T-helper 2 cell treated with Interferon-gamma antibody and Interleukin-4, amounts not matched to agents 5 μg/mL and 100 μg/mL, for 36 hours (primary cell): ENCODE measurements around the gene NFAT5.

Source experiments
- DNase-seq: peaks from one replicate; pipeline ENCODE4 v3.0.0; 2021; ENCODE audit warnings: low spot score
- H3K27ac Mint-ChIP-seq: one replicate; pipeline ENCODE4 v1.8.0; 2021; ENCODE audit warnings: mild to moderate bottlenecking, mixed read lengths
- H3K27me3 Mint-ChIP-seq: one replicate; pipeline ENCODE4 v1.8.0; 2021; ENCODE audit warnings: low read depth, mixed read lengths
- H3K36me3 Mint-ChIP-seq: one replicate; pipeline ENCODE4 v1.8.0; 2021; ENCODE audit warnings: low read depth, mixed read lengths
- H3K4me1 Mint-ChIP-seq: one replicate; pipeline ENCODE4 v1.8.0; 2021; ENCODE audit warnings: low read depth, mixed read lengths
- H3K4me3 Mint-ChIP-seq: one replicate; pipeline ENCODE4 v1.8.0; 2022; ENCODE audit warnings: mild to moderate bottlenecking, moderate library complexity, mixed read lengths
- H3K9me3 Mint-ChIP-seq: one replicate; pipeline ENCODE4 v1.8.0; 2021; ENCODE audit warnings: mixed read lengths

The NFAT5 gene

DNA sequence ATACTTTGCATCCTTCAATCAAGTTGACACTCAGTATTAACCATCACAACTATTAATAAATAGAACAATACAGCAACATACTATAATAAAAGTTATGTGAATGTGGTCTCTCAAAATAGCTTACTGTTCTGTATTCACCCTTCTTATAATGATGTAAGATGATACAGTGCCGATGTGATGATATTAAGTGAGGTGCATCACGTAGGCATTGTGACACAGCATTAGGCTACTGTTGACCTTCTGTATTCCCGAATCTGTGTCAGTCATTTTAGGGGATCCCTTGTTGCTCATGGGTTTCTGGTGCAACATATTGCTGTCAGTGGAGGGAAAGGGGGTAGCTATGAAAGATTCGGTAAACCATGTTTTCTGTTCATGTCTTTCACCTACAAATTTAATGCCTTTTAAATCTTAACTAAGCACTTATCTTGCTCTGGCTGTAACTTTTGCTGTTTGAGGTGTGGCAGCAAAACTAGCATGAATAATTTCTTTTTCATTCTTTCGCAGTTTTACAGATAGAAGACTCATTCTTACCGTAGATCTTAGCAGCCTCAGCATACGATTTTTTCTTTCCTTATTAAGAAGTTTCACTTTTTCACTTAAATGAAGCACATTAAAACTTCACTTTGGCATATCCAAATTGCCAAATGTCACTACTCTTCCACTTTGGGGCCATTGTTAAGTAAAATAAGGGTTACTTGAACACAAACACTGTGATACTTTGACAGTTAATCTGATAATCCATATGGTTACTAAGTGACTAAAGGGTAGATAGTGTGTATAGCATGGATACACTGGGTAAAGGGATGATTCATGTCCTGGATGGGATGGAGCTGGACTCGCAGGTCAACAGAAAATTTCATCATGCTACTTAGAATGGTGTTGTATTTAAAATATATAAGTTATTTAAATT lies 29.6 kb downstream of the NFAT5 start:
- peak overlapping the region; percentile 1 for H3K4me3 Mint-ChIP-seq
- H3K27ac Mint-ChIP-seq: no peak overlapping the region
- no peaks in the 10 kb centered on the region for H3K36me3 Mint-ChIP-seq
- H3K9me3 Mint-ChIP-seq: no peaks in the 10 kb centered on the region
- no peaks in the 10 kb centered on the region for H3K27me3 Mint-ChIP-seq
- H3K4me1 Mint-ChIP-seq: peaks cover 21% of the 10 kb centered on the region
- no peak for DNase-seq

DNA sequence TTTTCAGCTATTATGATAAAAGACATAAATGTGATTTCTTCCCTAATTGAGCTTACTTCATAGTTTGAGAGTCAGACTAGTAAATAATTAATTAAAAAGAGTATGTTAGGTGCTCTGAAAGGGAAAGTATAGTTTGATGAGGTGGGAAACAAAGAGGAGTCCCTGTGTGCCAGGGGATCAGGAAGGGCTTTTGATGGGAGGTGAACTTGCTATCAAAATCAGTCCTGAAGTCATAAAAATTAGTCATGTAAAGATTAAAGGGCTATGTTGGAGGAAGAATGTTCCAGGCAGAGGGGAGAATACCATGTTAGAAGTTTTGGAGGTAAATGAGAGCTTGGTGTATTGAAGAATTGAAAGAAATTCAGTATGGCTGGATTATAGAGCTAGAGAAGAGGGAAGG lies 31.0 kb downstream of the NFAT5 start:
- Mint-ChIP-seq H3K27me3 (no peaks in the 10 kb centered on the region), H3K36me3 (no peaks in the 10 kb centered on the region), H3K9me3 (no peaks in the 10 kb centered on the region), H3K27ac (no peak overlapping the region), H3K4me3 (no peak overlapping the region), H3K4me1 (peaks cover 17% of the 10 kb centered on the region)
- no peak for DNase-seq

DNA sequence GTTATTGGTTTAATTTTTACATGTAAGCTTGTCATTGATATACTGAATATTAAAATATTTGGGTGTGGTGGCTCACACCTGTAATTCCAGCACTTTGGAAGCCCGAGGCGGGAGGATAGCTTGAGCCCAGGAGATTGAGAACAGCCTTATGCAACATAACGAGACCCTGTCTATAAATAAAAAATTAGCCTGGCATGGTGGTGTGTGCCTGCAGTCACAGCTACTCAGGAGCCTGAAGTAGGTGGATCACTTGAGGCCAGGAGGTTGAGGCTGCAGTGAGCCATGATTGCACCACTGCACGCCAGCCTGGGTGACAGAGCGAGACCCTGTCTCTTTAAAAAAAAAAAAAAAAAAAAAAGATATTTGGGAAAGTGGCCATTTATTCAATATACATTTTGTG lies 32.3 kb downstream of the NFAT5 start:
- no peak for DNase-seq
- Mint-ChIP-seq H3K4me3 (no peak overlapping the region), H3K4me1 (peaks cover 18% of the 10 kb centered on the region), H3K36me3 (no peaks in the 10 kb centered on the region), H3K27ac (no peak overlapping the region), H3K27me3 (no peaks in the 10 kb centered on the region), H3K9me3 (no peaks in the 10 kb centered on the region)

DNA sequence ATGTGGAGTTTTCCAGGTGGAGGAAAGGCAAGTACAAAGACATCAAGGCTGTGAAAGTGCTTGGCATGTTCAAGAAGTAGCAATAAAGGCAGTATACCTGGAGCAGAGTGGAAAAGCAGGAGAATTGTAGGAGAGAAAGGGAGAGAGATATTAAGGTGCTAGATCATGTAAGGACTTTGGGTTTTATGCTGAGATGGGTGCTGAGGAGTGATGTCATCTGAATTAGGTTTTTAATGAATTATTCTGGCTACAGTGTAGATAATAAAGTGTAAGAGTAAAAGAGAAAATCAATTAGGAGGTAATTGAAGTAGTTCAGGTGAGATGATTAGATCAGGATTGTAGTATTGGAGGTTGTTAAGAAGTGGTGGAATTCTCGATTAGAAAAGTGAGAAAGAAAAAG lies 34.0 kb downstream of the NFAT5 start:
- no peak for DNase-seq
- no peaks in the 10 kb centered on the region for H3K9me3 Mint-ChIP-seq
- H3K36me3 Mint-ChIP-seq: peaks cover 3% of the 10 kb centered on the region
- no peak overlapping the region for H3K4me3 Mint-ChIP-seq
- H3K27me3 Mint-ChIP-seq: no peaks in the 10 kb centered on the region
- no peak overlapping the region for H3K27ac Mint-ChIP-seq
- peaks cover 18% of the 10 kb centered on the region for H3K4me1 Mint-ChIP-seq

DNA sequence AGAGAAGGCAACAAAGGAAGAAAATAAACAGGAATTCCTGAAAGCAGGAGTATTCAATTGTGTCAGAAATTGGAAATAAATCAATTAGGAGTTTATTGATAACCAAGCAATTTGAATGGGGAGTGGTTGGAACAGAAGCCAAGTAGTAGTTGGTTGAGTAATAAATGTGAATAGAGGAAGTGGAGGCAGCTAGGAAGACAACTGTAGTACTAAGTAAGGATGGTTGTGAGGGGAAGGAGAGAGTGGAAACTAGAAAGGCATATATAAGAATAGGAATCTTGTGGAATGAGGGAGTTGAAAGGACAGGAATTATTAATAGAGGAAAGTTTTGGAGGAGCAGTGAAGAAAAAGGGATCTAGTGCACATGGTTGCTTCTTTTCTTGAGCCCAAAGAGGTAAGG lies 34.4 kb downstream of the NFAT5 start:
- H3K27ac Mint-ChIP-seq: no peak overlapping the region
- H3K27me3 Mint-ChIP-seq: no peaks in the 10 kb centered on the region
- no peaks in the 10 kb centered on the region for H3K9me3 Mint-ChIP-seq

DNA sequence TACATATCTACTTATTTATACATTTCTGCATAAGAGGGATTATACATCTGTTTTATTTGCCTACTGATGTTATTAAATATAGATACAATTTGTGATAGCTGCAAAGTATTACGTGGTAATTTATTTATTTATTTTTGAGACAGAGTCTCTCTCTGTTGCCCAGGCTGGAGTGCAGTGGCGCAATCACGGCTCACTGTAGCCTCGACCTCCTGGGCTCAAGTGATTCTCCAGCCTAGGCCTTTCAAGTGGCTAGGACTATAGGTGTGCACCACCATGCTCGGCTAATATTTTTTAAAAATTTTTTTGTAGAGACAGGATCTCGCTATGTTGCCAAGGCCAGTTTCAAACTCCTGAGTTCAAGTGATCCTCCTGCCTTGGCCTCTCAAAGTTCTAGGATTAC lies 35.5 kb downstream of the NFAT5 start:
- H3K4me3 Mint-ChIP-seq: no peak overlapping the region
- no peak for DNase-seq
- H3K36me3 Mint-ChIP-seq: peaks cover 3% of the 10 kb centered on the region
- H3K4me1 Mint-ChIP-seq: peaks cover 13% of the 10 kb centered on the region
- no peaks in the 10 kb centered on the region for H3K27me3 Mint-ChIP-seq
- no peak overlapping the region for H3K27ac Mint-ChIP-seq
- no peaks in the 10 kb centered on the region for H3K9me3 Mint-ChIP-seq

More for the DNA sequence above, 34.4 kb downstream of the NFAT5 start:
- no peak for DNase-seq
- peaks cover 3% of the 10 kb centered on the region for H3K36me3 Mint-ChIP-seq
- no peak overlapping the region for H3K4me3 Mint-ChIP-seq
- H3K4me1 Mint-ChIP-seq: peaks cover 18% of the 10 kb centered on the region

DNA sequence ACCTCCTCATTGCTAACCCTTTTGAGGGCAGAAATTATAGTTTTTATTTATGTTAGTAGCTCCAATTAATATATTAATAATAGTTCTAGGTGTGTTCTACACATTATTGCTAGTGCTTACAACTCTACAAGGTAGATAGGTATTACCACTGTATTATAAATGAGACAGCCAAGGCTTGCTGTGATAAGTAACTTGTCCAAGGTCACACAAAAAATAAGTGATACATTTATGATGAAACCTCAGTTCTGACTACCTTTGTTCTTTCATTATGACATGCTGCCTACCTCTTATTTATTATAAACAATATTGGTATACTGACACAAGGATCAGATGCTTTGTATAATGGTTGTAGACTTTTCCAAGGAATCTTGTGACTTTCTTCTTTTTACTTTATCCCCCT lies 41.2 kb downstream of the NFAT5 start:
- Mint-ChIP-seq H3K9me3 (no peaks in the 10 kb centered on the region), H3K27ac (no peak overlapping the region), H3K36me3 (peaks cover 7% of the 10 kb centered on the region), H3K27me3 (no peaks in the 10 kb centered on the region), H3K4me1 (peaks cover 23% of the 10 kb centered on the region), H3K4me3 (no peak overlapping the region)
- no peak for DNase-seq

DNA sequence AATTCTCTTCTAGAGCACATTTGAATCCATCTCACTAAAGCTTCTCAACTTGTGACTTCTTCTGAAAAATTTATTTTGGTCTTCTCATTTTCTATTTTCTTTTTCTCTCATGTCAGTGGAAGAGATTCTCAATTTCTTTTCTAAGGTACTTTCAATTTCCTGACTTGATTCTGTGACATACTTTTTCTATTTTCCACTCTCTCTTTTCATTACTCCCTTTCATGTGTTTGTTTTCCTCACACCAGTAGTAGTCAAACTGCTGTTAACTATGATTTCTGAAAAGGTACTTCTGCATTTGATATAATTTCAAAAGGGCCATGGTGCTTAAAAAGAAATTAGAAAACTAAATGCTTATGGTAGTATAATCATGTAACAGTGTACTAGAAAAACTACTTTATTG lies 41.9 kb downstream of the NFAT5 start:
- Mint-ChIP-seq H3K36me3 (peaks cover 7% of the 10 kb centered on the region), H3K4me3 (peak overlapping the region; percentile 1)

DNA sequence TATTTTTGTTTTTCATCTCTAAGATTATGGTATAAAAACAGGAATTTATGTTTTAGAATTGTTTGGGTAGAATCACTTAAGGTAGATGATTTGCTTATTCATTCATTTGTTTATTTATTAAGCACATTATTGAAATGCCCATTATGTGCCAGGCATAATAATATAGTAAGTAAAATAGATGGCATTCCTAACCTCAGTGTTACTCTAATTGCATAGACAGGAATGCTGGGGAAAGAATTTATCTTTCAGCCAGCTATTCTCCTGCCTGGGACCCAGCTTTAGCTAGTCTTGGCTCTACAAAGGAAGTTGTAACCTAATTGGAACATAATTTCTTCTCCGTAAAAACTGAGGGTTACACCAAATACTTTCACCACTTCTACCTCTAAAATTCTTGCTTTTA lies 44.6 kb downstream of the NFAT5 start:
- no peak overlapping the region for H3K4me3 Mint-ChIP-seq
- no peak for DNase-seq
- H3K9me3 Mint-ChIP-seq: no peaks in the 10 kb centered on the region
- no peaks in the 10 kb centered on the region for H3K27me3 Mint-ChIP-seq
- peaks cover 32% of the 10 kb centered on the region for H3K4me1 Mint-ChIP-seq
- no peak overlapping the region for H3K27ac Mint-ChIP-seq
- peaks cover 4% of the 10 kb centered on the region for H3K36me3 Mint-ChIP-seq

More for the DNA sequence above, 41.9 kb downstream of the NFAT5 start:
- Mint-ChIP-seq H3K4me1 (peaks cover 25% of the 10 kb centered on the region), H3K9me3 (no peaks in the 10 kb centered on the region), H3K27ac (peak overlapping the region; percentile 34), H3K27me3 (no peaks in the 10 kb centered on the region)
- no peak for DNase-seq

DNA sequence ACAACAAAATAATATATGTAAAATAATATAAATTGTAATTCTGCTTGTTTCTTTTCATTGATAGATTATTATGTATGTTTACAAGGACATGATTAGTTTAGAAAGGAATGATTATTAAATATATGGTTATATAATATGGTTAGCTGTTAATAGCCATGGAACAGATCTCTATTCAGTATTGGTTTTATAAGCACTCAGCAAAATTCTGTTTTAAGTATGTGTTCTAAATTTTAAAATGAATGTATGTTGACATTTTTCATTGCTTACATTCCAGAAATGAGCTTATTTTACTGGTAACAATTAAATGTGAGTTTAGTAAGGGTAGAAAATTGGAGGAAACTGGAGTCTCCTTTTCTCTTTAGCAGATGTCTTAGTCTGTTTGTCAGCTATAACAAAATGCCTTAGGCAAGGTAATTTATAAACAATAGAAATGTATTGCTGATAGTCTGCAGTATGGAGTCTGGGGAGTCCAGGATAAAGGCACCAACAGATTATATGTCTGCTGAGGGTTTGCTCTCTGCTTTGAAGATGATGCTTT lies 45.4 kb downstream of the NFAT5 start:
- no peak overlapping the region for H3K4me3 Mint-ChIP-seq
- DNase-seq: no peak
- peaks cover 4% of the 10 kb centered on the region for H3K36me3 Mint-ChIP-seq
- no peak overlapping the region for H3K27ac Mint-ChIP-seq
- no peaks in the 10 kb centered on the region for H3K27me3 Mint-ChIP-seq
- peaks cover 29% of the 10 kb centered on the region for H3K4me1 Mint-ChIP-seq
- no peaks in the 10 kb centered on the region for H3K9me3 Mint-ChIP-seq

DNA sequence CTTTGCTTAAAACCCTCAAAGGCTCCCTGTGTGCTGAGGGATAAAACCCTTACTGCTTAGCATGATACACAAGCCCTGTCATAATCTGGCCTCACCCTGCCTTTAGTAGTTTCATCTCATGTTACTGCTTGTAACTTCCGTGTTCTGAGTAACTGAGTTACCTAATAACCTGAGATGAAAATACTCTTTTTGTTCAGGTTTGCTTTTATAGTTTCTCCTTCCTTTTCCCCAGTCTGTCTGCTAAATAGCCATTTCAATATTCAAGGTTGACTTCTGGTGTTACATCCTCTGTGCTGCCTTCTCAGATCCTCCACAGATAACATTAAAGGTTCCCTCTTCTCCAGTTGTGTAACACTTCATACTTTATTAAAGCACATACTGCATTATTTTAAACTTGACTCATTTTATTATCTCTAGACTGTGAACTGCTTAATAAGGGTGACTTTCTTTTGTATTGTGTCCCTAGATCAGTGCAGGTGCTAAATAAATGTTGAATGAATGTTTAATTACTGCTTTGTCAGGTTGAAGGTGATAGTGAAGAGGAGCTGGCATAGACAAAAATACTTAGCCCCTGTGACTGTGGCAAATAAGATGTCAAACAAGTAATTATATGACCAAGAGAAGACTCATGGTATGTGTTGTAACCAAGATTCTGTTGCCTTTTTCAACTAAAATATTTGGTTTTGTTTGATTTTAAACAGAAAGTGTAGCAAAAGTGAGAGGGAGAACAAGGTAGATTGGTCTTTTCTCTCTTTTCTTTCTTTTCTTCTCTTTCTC lies 47.8 kb downstream of the NFAT5 start:
- no peaks in the 10 kb centered on the region for H3K27me3 Mint-ChIP-seq
- peaks cover 4% of the 10 kb centered on the region for H3K36me3 Mint-ChIP-seq
- peaks cover 18% of the 10 kb centered on the region for H3K4me1 Mint-ChIP-seq
- no peak for DNase-seq
- no peaks in the 10 kb centered on the region for H3K9me3 Mint-ChIP-seq
- no peak overlapping the region for H3K4me3 Mint-ChIP-seq
- peak overlapping the region; percentile 1 for H3K27ac Mint-ChIP-seq

DNA sequence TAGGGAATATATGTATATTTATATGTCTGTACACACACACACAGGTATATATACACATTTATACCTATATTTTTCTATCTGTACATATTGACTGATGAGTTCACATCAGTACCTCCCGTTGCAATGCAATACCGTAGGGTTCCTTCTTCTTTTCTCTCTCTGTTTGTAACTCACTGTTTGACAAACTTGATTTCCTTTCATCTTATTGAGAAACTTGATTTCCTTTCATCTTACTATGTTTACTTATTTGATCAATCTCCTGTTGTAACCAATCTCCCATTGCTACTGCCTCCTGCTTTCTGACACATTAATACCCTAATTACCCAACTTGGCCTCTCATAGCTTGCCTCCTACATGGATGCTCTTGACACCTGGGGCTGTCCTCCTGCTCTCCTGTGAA lies 49.8 kb downstream of the NFAT5 start:
- H3K27ac Mint-ChIP-seq: no peak overlapping the region
- no peak overlapping the region for H3K4me3 Mint-ChIP-seq
- peaks cover under 1% of the 10 kb centered on the region for H3K36me3 Mint-ChIP-seq
- no peak for DNase-seq
- H3K27me3 Mint-ChIP-seq: no peaks in the 10 kb centered on the region
- H3K9me3 Mint-ChIP-seq: no peaks in the 10 kb centered on the region
- peaks cover 23% of the 10 kb centered on the region for H3K4me1 Mint-ChIP-seq

DNA sequence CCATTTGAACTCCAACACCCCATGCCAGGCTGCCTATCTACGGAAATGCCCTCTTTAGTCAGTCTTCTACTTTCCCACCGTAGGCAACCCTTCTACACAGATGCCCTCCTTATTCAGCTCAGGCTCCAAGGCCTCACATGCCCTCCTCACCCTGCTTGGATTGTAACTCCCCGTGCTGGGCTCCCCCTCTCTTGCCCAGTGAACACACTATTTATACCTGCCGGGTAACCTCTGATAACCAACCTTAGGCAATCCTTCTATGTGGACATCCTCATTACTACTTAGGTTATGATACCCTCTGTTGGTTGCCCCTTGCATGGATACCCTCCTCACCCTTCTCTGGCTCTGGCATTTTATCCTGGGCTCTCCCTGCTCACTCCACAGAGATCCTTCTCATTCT lies 50.3 kb downstream of the NFAT5 start:
- Mint-ChIP-seq H3K9me3 (no peaks in the 10 kb centered on the region), H3K4me3 (no peak overlapping the region), H3K4me1 (peaks cover 25% of the 10 kb centered on the region), H3K27me3 (no peaks in the 10 kb centered on the region), H3K36me3 (peaks cover 1% of the 10 kb centered on the region), H3K27ac (no peak overlapping the region)
- no peak for DNase-seq

DNA sequence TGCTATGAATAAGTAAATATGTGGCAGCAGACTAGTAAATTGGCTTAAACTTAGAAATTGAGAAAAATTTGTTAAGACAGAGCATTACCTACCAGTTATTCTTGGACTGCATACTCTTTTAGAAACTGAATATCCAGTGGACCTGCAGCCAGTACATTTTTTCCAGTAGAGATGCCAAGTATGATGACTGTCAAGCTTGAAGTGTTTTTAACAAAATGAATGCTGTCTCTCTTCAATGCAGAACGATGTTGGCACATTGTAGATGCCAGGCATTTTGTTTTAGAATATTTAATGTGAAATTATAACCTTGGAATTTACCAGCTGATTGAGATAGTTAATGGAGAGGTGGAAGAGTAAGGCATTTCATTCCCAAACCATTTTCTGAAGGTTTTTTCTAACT lies 52.5 kb downstream of the NFAT5 start:
- Mint-ChIP-seq H3K9me3 (no peaks in the 10 kb centered on the region), H3K36me3 (peaks cover 3% of the 10 kb centered on the region), H3K4me1 (peaks cover 16% of the 10 kb centered on the region), H3K27me3 (no peaks in the 10 kb centered on the region), H3K4me3 (no peak overlapping the region), H3K27ac (no peak overlapping the region)
- no peak for DNase-seq
